GM19463 (cell line): ENCODE results near the gene MMS22L.

Experiments
- ATAC-seq: cut with Tn5 transposase; IDR thresholded peaks from one replicate; pipeline ENCODE4 v1.9.1; 2021; ENCODE audit warnings: mild to moderate bottlenecking, moderate library complexity; ENCODE audit not compliant: unreplicated experiment

Gene MMS22L

GRCh38 chr6:97150932-97151331 lies 132.1 kb downstream of the MMS22L start:
- ATAC-seq, result no peak

GRCh38 chr6:97147421-97147820 lies 135.6 kb downstream of the MMS22L start:
- no peak for ATAC-seq

DNA sequence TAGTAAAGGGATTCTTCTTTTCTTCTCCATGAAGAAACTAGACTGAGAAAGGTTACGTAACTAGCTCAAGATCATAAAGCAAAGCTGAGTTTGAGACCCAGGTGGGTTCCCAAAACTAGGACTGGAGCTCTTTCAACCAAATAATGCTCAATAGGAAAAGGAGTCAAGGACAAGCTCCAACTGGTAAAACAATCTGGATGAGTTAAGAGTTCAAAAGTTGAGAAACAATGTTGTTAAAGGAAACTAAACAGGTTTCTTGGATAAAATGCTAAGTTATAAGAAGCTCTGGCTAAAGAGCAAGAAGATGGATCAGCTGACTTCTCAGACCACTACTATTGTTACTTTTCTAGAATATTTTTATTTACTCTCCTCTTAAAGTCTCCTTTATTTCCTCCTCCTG lies 137.3 kb downstream of the MMS22L start:
- no peak for ATAC-seq

DNA sequence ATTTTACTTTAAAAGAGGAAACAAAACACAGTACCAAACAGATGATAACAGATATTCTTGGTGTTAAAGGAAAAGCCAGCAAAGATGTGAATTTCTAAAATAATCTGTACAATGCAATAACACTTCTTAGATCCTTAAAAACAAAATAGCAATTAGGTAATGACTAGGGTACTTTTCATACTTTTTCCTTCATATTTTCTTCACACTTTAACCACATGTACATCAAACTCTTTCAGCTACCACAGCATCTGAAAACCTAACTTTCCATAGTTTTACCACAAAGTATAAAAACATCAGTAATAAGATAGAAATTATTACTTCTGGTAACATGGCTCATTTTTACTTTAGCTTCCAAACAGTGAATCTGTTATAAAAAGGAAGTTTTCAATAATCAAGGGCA lies 141.3 kb downstream of the MMS22L start:
- no peak for ATAC-seq

DNA sequence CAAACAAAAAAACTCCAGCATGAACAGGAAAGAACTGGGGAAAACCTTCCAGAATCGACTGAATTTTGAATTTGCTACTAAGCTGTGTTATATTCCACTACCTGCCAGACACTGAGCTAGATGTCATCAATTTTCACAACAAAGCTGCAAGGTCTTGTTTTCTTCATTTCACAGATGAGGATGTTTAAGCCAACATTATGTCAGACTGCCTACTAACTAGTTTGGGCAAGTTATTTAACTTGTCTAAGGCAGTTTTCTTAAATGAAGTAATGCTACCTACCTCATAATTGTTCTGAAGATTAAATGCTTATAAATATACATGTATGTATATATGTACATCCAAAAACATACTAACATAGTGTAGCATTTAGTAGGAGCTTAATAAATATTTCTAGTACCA lies 144.4 kb downstream of the MMS22L start:
- ATAC-seq, result no peak

- ATAC-seq, result peak; percentile 45
These were observed 146.2 kb downstream of the MMS22L start for GRCh38 chr6:97136626-97137358.

GRCh38 chr6:97133067-97133466 lies 149.9 kb downstream of the MMS22L start:
- ATAC-seq, result no peak

DNA sequence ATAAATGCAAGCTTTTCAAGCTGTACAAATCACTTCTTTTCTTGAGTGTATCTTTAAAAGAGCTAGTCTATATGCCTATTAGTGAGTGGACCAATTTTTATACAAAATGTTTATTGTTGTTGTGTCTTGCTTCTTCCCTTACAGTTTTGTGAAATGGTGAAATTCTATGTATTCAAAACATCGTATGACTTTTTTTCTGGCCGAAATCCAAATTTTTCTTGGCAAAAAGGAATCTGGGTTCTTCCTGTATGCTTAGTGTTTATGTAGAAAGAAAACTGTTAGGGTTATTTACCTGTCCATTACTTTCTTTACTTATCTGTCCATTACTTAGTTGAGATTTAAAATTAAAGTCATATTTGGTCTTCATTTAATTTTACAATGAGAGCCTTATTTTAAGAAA lies 153.9 kb downstream of the MMS22L start:
- ATAC-seq, result no peak

- ATAC-seq, result no peak
These were observed 154.5 kb downstream of the MMS22L start for GRCh38 chr6:97128507-97128906.

DNA sequence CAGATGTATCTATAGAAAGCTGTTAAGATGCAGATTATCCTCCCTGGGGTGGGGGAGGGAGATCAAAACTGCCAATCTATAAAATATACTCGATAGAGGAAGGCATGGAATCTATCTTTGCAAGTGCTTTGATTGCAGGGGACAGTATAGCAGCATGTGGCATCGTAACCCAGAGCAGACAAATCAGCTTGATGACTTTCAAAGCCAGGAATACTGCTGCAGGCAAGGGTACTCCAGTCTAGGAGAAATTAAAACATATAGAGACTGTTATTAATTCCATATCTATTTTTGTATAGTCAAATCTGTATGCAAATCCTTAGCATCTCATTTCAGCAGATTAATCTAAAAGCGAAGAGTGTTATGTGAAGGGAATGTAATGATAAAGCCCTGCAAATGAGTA lies 159.4 kb downstream of the MMS22L start:
- no peak for ATAC-seq

DNA sequence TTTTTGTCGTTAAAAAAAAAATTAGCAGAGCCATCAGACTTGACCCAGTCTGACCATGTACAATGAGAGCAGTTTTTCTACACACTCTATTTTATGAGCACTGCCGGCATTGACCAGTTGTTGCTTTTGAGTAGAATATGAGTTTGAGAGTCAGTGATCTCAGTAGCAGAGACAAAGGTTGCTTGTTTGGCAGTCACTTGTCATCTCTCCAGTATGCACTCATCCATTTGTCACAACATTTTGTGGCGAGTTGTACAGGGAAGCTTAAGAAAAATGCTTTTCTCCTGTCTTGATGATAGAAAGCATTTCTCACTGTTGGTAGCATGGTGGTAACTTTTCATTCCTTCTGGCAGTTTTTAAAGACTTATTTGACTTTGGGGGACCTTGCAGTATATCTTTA lies 159.9 kb downstream of the MMS22L start:
- ATAC-seq, result no peak

- no peak for ATAC-seq
These were observed 162.5 kb downstream of the MMS22L start for GRCh38 chr6:97120511-97120910.

DNA sequence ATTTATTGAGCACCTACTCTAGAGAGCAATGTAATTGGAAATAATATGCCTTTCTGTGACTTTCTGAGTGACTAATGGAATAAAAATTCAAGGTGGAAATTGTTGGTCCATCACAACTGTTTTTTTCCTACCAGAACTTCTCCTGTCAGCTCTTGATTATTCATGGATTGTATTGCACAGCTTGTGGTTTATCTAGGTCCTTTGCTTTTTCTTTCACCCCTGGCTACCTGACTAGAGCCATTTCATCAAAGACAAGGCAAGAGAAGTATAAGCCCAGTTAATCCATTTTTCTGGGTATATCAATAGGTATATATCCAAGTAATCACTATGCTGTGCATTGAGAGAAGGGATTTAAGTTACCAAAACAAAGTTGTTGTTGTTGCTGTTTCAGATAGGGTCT lies 168.4 kb downstream of the MMS22L start:
- no peak for ATAC-seq

- no peak for ATAC-seq
These were observed 169.8 kb downstream of the MMS22L start for GRCh38 chr6:97113170-97113569.

GRCh38 chr6:97111243-97111642 lies 171.8 kb downstream of the MMS22L start:
- ATAC-seq, result no peak

DNA sequence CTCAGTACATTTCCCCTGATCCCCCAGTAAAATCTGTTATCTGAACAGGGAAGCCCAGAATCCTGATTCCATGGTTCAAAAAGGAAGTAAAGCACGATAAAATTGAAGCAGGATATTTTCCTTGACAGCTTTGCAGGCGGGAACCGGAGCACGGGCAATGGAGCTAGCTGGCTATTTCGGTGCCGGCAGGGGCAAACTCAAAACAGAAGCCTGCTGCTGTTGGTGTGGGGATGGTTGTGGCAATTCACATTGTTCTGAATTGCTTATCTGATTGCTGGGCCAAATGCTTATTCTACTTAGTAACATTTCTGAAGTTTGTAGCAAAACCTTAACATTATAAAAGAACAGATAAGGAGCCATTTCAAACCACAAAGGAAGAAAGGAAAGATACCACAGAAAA lies 172.4 kb downstream of the MMS22L start:
- ATAC-seq, result no peak

GRCh38 chr6:97110149-97110548 lies 172.9 kb downstream of the MMS22L start:
- ATAC-seq, result no peak

DNA sequence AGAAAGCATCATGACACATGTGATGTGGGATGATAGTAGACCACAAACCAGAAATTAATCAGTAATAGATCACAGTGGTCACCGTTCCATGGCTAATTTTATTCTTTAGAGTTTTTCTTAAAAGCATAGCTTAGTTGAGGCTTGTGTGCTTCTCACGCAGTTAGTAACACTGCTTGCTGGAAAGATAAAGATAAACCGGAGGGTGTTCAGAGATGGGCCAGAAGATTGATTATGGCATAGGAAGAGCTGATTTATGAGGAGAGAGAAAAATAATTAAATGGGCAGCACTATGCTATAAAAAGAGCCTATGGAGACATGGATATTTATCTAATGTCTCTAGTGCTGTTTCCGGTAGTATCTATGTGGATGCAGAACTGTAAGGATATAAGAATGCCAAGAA lies 173.6 kb downstream of the MMS22L start:
- no peak for ATAC-seq

GRCh38 chr6:97102145-97102790 lies 180.7 kb downstream of the MMS22L start:
- no peak for ATAC-seq

DNA sequence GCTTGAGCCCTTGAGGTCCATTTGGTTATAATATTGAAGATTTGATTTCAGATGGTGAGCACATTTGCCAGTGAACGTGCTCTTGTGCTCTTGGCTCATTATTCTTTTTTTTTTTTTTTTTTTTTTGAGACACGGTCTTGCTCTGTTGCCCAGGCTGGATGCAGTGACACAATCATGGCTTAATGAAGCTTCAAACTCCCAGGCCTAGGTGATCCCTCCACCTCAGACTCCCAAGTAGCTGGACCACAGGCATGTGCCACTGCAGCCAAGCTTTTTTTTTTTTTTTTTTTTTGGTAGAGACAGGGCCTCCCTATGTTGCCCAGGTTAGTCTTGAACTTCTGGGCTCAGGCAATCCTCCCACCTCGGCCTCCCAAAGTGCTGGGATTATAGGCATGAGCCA lies 182.3 kb downstream of the MMS22L start:
- no peak for ATAC-seq

DNA sequence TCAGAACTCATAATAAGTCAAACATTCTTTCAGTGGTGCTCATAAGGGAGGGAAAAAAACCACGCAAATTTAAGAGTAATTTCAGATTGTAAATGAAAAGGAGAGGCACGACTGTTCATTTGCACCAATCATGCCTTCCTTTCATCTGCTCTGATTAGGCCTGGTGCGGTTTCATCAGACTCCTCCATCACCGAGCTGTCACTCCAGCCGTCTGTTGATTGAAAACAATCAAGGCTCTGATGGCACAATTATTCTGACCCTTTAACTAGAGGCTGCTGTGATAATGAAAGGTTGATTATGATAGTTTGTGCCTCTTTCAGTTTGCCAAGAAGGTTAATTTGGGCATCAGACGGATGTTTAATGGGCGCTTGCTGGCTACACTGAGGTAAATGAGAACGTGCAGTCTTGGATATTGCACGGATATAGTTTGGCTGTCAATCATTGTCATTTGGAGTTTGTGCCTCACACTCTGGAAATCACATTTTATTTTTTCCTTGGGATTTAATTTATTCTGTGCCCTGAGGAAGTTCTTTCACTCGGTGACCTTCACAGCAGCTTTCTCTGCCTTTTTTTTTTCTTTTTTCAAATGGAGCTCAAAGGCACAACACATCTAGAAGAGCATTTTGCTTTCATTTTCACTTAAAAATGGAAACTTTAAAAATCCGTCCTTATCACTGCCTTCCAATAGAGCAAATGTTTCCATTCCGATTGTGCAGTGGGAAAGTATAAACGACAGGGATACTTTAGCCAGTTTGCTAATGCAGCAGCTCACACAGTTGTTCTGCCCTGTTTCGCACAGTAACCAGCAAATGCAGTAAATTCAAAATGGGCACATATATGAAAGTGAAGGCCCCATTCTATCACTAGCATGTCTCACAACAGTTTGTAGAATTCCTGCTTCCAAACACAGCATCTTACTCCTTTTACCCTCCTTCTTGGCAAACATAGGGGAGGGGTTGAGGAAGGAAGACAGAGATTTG lies 185.7 kb downstream of the MMS22L start:
- ATAC-seq, result no peak
